GM19395 (cell line): Measurements from ENCODE around the gene WIPI1.
"Not testable (repeated sequence)": the region's sequence is repeated elsewhere in the genome, so short reads cannot be mapped to it uniquely, and the experiment has no call there.

Experiments
- ATAC-seq: cut with Tn5 transposase; IDR thresholded peaks from one replicate; pipeline ENCODE4 v1.9.1; 2021; ENCODE audit warnings: mild to moderate bottlenecking, moderate library complexity; ENCODE audit not compliant: unreplicated experiment

The WIPI1 gene, protein sequence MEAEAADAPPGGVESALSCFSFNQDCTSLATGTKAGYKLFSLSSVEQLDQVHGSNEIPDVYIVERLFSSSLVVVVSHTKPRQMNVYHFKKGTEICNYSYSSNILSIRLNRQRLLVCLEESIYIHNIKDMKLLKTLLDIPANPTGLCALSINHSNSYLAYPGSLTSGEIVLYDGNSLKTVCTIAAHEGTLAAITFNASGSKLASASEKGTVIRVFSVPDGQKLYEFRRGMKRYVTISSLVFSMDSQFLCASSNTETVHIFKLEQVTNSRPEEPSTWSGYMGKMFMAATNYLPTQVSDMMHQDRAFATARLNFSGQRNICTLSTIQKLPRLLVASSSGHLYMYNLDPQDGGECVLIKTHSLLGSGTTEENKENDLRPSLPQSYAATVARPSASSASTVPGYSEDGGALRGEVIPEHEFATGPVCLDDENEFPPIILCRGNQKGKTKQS

DNA sequence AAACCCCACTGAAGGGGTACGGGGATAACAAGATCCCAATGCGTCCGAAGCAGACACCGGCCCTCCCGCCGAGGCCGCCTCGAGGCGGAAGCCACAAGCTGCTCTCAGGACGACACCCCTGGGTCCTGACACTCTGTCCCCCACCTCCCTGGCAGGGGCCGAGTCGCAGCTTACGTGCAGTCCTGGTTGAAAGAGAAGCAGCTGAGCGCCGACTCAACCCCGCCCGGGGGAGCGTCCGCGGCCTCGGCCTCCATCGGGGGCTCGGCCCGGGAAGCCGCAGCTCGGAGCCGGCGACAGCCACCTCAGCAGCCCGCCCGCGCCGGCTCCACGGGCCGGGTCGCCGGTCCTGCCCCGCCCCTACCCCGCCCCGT lies at the start of gene WIPI1:
Gene WIPI1, minus strand, starts transcription at position 329 of the 371 bp plus-strand sequence. Its CDS starts 75 bp downstream, at position 254.
- ATAC-seq, result peak; percentile 41

DNA sequence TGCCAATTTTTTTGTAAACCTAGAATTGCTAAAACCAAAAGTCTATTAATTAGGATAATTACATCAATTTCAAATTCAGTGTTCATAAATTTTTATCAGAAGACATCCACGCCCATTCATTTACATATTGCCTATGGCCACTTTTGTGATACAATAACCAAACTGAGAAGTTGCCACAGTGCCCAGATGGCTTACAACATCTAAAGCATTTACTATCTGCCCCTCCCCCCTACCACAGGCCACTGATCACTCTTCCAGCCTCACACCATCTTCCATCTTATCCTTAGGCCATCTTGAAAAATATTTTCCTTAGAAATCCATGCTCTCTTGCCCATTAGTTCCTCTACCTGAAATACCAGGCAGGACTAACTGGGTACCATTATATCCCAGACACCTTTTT lies 48.7 kb upstream of the WIPI1 start:
- ATAC-seq, result no peak

DNA sequence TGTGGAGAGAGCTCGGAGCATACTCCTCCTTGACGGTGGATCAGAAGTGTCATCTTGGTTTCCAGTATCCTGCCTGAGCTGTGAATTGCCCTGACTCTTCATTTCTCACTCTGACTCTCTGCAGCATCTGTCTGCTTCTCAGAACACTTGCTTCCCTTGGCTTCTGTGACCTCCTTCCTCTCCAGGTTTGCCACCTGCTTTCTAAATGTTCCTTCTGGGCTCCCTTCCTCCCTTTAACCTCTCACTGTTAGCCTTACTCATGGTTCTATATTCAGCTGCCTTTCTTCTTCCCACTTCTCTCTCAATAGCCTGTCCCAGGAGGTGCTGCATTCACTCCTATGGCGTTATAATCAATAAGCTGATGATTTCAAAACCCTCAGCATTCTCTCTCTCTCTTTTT lies 43.8 kb upstream of the WIPI1 start:
- ATAC-seq, result no peak

DNA sequence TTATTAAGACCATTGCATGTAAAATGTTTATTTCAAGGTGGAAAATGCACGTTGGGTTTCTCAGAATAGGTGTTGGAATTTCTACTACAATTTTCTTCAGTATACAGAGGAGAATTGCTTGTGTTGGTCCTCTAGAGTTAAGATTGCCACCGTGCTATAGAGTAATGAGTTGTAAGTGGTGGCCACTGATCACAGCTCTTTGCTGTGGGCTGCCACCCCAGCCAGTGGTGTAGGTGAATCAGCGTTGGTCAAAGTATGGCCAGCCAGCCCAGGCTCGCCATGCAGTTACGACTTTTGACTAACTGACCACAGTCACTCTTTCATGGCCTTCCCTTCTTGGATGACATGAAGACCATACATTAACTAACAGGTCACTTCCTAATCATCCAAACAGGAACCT lies 42.3 kb upstream of the WIPI1 start:
- ATAC-seq, result no peak

DNA sequence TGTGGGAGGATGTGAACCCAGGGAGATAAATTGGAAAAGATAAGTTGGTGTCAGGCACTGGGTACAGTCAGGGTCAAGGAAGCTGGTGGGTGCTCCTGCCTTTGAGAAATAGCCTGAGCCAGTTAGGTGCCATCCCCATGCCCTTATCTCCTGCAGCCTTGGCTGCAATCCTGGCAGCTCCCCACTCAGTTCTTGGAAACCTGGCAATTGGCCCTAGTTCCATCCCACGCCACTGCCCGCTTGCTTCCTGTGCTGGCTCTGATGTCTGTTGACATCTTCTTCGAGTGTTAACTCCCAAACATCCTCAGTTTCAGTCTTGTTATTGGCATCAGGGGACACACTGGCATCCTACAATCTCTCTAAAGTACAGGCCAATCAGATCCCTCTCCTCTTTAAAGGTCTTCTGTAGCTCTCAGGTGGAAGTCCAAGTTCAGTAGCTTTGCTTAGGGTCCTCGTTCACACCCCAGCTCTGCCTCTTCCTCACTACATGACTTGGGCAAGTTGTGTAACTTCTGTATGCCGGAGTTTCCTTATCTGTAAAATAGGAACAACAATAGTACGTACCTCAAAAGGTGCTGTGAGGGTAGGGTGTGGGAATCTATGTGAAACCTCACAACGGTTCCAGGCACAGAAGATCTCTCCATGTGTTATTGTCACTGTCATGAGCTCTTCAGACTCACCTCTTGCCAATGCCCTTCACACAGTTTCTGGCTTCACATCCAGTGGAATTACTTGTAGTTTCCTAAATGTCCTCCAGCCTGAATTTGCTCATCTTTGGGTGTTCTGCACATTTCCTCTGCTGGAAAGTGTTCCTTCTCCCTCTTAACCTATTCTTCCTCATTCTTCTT lies 41.4 kb upstream of the WIPI1 start:
- peak; percentile 44 for ATAC-seq

DNA sequence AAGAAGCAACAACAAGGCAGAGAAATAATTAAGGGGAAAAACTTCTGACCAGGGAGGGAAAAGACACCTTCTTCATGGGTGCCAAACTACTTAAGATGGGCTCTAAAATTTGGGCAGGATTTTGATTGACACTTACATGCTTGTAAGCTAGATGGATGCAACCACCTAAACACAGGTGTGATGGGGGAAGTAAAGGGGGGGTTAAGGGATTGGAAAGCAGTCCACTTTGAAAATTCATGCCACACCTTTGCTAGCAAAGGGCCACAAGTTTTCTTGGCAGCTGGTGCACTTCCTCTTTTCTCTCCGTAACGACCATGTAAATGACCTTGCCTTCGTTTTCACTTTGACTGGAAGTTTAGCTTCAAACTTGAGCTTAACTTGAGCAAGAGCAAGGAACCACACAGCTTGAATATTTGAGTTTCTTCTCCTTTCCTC lies 40.6 kb upstream of the WIPI1 start:
- peak; percentile 96 for ATAC-seq

DNA sequence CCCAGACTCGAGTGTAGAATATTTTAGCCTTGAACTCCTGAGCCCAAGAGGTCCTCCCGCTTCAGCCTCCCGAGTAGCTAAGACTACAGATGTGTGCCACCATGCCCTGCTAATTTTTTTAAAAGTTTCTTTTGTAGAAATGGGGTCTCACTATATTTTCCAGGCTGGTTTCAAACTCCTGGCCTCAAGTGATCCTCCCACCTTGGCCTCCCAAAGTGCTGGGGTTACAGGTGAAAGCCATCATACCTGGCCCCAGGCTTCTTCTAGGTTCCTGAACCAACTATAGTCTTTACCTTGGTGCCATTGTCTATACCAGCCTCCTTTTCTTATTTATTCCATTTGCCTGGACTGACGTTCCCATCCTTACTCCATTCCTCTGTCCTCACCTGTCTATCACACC lies 37.8 kb upstream of the WIPI1 start:
- ATAC-seq, result no peak

DNA sequence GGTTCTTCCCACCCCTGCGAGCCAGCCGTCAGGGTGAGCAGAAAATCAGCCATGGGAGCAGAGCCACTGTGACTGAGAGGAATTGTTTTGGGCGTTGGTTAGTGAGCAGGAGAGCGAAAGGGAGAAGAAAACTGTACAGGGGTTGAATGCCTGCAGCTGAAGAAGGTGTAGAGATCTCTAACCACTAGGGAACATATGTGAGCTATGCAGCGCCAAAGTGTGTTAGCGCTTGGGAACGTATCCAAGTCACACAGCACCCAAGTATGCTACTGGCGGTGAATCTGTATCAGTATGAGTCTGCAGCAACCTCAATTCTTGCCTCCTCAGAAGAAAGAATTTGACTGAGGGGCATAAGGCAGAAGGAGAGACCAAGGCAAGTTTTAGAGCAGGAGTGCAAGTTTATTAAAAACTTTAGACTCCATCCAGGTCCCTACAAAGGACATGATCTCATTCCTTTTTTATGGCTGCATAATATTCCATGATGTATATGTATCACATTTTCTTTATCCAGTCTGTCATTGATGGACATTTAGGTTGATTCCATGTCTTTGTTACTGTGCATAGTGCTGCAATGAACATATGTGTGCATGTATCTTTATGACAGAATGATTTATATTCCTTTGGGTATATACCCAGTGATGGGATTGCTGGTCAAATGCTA lies 35.2 kb upstream of the WIPI1 start:
- ATAC-seq, result not testable (repeated sequence)

DNA sequence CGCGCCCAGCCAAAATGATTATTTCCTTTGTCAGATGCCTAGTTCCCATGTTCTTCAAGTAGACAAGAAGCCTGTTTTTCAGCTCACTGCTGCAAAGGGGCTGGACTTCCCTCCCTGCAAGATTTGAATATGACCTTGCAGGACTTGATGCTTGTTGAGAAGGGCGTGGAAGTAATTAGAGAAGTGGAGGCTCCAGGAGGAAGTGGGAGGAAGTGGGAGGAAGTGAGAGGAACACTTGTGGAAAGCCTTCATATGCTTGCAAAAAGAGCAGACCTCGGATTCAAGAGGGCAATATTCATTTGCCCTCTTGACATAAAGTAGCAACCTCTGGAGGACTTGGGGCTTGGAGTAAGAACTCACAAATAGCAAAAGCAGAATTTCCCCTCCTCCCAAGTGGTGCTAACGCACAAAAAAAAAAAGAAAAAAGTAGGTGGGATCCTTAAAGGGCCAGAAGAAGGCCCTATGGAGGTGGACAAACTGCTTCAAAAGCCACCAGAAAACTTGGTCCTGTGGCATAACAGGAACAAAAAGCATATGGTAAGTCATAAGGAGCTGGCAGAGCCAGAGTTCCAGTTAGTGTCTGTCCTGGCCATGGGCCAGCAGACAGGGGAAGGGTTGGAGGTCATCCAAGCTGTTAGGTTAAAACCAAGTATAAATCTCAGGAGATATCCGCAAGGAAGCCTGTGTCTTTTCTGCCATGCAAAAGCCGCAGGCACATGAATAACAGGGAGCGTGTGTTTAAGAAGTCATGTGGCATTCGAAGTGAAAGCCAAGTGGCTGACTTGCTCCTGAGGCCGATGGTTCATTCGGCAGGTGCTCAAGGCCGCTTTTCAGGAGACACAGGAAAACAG lies 34.3 kb upstream of the WIPI1 start:
- ATAC-seq, result no peak

DNA sequence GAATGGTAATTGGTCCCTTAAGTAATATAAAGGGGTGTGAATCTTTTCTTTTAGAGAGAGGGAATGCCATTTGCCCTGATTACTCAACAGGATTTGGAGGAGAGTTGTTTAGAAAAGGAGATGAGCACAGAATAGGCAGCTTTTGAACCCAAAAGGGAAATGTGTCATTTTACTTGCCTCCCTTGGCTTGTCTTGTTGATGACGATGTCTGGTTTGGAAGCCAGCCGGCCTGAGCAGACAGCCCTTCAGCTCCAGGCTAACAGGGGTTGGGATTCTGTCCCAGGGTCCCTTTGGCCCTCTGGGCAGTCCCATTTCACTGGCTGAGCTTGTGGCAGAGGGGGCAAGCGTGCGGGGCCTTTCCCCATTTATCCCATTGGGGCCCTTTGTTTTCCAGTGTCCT lies 32.6 kb upstream of the WIPI1 start:
- no peak for ATAC-seq

DNA sequence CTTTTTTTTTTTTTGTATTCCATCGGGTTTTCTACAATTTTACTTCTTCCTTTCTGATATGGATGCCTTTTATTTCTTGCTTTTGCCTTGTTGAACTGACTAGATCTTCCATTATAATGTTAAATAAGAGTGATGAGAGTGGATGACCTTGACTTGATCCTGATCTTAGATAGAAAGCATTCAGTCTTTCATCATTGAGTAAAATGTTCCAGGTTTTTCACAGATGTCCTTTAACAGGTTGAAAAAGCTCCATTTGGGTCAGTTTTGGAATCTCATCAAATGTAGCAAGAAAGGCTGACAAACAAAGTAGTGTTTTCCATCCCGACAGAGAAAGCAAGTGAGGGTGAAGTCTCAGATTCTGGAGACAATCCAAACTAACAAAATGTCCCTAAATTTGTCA lies 27.2 kb upstream of the WIPI1 start:
- no peak for ATAC-seq

DNA sequence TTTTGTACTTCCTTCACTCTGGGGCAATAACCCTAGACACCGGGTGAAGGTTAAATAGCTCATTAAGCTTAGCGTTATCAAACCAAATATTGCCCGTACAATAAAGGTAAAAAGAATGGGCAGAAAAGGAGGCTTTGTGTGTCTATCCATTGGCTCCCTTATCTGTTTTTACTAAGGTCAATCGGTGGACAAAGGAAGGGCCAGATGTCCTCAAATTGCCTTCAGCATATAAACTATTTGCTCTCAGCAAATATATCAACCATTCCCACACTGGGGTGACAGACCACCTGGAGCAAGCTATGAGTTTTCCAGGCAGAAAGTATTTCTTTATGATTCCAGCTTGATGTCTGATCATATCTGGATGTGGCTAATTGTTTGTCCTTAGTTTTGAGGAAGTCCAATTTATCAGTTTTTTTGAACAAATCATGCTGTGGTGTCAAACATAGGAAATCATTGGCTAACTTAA lies 25.3 kb upstream of the WIPI1 start:
- no peak for ATAC-seq

DNA sequence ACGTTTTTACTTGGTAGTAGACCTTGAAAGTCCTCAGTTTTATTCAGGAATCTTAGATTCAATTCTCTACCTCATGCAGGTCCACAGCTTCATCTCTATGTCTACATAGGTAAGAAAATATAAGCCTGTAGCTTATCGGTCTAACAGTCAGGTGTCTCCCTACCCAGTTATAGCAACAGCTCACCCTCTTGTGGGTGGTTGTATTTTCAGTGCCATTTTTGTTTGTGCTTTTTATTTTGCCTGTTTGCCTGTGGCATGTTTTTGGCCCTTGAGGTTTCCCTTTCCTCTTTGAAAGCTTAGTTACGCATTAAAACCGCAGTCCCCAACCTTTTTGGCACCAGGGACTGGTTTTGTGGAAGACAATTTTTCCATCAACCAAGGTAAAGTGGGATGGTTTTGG lies 23.6 kb upstream of the WIPI1 start:
- no peak for ATAC-seq

DNA sequence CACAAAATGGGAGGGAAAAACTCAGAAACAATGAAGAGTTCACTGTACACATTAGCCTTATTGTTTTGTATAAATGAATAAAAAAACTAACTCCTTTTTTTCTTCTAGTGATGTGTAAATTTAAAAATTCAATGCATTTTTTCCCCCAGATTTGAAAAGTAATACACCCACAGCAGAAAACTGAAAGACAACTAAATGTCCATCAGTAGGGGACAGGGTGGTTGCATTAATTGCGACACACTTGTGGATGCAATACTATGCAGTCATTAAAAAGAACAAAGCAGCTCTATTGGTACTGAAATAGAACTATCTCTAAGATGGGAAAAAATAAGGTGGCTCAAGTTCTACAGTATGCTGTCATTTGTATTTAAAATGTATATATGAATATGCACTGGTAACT lies 13.7 kb upstream of the WIPI1 start:
- ATAC-seq, result no peak

DNA sequence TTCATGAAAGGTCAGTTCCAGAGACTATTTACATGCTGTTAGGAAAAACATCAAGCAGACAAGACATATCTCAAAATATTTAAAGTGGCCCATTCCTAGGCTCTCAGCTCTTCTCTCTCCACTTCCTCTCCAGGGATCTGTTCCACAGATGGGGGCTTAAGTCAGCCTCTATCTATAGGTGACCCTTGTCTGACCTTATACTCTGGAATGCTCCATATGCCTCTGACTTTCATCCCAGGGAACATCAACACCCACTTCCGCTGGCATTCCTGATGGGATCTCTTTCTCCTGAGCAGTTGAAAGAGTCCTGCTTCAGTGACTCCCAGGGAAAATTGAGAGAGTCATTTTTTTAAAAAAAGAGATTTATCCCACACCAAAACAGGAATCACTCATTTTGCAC lies 11.5 kb upstream of the WIPI1 start:
- ATAC-seq, result no peak

DNA sequence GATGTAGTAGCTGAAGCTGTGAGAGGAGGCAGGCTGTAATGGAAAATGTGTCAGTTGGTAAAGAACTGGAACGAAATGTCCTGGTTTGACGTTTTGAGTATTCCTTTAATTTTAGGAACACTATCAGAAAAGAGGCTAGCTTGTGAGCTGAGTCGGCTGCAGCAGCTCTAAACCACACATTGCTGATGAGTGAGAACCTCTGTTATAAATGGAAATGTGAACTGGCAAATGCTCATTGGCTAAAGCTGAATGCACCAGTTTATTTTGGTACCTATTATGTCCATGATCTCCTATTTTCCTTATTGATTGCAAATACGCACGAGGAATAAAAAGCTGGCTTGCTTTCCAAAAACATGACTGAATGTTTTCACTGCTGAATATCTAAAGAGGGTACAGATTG lies 11.0 kb upstream of the WIPI1 start:
- no peak for ATAC-seq

DNA sequence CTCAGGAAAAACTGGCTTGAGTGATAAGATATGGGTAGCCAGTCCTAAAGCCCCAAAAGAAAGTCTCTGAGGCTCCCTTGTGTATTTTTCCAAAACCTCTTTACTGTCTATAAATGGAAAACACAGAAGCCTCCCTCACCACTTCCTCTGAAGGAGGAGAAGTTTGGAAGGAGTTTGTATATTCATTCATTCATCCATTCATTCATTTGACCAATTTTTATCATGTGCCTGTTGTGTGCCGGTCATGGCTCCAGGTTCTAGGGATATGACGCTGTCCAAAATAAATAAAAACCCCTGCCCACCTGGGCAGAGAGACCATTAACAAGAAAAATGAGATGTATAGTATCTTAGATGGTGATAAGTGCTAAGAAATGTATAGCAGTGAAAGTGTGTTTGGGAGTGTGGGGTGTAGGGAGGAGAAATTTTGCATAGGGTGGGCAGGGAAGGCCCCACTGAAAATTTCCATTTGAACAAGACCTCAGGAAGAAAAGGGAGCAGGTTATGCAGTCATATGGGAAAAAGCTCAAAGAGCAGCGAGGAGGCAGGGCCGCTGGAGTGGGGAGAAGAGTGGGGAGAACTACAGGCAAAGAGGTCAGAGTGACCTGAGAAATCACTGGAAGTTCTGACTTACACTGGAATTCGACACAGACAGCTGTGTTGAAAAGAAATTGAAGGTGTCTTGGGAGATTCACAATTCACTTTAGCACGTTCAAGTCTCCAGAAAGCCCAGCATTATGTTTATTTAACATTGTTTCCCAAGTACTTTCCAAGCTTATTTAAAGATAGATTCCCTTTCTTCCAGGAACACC lies 6.1 kb upstream of the WIPI1 start:
- ATAC-seq, result no peak

DNA sequence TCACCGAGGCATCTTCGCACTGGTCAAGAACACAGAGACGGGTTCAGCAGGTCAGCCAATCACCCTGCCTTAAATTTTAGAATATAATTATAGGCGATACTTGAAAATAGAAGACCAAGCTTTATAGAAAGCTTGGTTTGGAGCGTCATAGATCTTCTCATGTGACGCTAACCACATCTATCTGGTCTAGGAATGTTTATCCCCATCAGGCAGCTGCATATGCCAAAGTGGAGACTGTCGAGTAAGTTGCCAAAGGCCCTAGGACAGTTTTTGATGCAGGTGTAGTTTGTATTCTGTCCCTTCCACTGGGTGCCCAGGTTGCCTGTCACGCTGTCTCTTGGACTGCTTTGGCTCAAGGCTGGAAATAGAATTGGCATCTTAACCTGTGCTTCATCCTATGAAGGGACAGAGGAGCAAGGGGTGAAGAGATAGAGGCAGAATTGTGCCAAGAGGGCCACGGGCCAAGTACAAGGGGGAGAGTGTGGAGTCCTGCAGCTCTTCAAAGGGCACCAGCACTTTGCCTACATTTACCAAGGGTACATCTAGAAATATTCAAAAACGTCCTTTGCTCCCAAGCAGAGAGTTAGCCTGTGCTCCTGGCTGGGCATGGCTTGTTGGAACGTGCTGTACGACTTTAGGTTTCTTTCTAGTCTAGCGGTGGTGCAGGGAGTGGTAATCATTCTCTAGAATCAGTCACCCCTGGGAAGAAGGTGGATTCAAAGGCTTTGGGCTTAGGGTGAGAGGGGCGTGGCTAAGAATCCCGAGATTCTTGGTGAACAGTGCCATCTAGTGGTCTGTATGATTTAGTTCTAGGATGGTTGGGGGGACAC lies 5.3 kb upstream of the WIPI1 start:
- peak; percentile 48 for ATAC-seq

DNA sequence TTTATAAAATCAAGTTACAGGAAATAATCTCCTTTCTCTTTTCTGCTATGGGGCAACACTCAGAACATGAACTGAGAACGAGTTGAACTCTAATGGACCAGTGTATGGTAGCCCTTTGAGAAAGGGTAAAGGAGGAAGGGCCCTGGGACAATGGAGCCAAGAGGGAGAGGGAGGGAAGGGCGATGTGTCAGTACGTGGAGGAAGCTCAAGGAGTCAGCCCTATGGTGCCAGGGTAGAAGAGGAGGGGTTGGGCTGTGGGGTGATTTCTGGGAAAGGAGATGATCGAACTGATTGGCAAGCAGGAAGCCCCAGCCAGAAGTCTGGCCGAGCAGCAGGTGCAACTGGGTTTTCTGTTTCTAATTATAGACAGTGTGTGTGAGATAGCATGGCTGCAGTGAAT lies 4.3 kb upstream of the WIPI1 start:
- ATAC-seq, result peak; percentile 15
